ENCODE data around the gene ETS2.
A peak's percentile ranks its signal among the peaks of the same experiment; 100 is the strongest.

Gene ETS2

DNA sequence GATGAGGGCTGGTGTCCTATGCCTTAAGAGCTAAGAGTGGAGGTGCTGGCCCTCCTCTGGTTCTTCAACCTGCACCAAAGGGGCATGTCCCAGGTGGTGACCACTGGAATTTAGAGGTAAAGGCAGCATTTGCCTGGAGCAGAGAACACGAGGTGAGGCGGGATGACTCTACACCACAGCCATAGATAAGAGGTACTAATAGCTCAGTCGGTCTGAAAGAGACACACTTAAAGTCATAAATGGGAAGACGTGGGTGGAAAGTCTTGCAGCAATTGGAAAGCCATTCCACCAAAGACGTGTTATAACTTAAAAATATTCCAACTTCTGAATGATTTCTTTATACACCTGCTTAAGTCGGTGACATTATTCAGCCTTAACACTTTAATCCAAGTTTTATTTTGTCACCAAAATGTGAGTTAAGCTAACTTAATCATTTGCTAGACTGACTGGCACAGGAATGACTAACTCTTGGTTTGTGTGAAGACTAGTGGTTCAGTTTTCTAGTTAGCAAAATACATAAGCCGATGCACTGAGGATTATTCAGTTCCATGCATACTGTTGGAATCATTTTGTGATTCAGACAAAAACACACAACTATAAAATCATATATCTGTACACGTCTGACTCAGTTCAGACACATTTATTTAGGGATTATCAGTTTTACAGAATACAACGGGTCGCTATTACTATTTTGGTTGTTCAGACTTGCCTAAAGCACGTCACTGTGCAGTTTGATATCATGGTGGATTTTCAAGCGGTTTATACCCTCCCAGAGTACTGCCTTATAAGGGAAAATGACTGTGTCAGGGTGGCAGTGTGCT is 4.6 kb upstream of the ETS2 start:
- DNase-seq (ENCODE audit: low read depth, low spot score): no peak

DNA sequence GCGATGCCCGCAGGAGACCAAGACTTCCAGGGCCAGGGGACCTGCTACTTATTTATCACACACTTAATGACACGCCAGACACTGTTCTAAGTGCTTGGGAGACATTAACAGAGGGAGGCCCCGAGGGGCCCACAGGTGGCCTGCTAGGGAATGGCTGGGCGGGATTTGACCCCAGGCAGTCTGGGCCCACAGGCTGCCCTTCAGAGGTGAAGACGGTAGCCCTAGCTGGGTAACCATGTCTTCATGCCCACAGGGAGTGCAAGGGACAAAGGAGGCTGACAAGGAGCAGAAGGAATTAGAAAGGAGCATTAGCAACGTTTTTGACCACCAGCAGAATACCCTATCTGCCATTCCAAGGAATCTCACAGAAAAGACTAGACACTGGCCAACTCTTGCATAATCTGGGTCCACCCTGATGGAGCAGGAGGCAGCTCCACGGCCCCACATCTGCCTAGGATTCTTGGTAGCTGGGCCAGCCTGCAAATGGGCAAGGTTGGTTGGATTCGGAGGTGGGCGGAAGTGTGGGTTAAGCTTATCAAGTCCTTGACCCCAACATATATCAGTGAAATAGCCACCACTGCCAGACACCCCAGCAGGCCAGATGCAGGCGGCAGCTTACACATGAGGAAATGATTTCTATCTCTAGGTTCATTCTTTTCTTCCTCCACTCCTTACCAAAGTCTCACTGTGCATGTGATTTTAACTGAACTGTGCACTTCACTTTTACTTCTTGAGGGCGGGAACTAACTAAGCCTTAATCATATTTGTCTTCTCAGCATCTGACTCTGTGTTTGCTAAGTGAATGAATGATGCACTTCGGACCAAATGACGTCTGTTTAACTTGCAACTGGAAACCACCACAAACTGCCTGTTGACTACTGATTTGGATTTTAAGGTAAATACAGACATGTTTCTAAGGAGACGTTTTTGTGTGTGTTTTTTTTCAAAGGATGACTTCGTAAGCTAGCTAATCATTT is 3.4 kb upstream of the ETS2 start:
- peak; percentile 64 for DNase-seq (ENCODE audit: low read depth, low spot score)

DNA sequence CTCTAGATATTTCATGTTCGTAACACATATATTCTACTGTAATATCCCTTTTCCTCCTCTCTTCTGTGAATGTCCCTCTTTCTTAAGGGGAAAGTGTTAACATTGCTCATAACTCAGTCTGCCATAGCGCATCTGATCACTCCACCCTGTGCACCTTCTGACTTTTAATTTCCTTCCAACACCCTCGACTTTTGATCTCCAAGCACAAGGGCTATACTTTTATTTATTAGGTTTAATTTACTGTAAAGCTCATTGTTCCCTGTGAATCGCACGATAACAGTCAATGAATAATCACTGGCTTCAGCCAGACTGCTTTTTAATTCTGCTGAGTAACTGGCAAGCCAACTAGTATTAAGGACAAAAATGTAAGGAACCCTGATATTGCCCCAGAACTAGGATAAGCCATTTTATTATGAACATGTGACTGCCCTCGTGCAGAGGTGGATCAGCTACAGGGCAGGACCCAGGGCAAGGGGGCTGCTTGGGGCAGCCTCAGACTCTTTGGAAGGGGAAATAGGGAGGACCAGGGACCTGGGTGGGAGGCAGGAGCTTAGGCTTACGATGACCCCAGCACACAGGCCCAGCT is 2.6 kb upstream of the ETS2 start:
- DNase-seq (ENCODE audit: low read depth, low spot score): no peak

DNA sequence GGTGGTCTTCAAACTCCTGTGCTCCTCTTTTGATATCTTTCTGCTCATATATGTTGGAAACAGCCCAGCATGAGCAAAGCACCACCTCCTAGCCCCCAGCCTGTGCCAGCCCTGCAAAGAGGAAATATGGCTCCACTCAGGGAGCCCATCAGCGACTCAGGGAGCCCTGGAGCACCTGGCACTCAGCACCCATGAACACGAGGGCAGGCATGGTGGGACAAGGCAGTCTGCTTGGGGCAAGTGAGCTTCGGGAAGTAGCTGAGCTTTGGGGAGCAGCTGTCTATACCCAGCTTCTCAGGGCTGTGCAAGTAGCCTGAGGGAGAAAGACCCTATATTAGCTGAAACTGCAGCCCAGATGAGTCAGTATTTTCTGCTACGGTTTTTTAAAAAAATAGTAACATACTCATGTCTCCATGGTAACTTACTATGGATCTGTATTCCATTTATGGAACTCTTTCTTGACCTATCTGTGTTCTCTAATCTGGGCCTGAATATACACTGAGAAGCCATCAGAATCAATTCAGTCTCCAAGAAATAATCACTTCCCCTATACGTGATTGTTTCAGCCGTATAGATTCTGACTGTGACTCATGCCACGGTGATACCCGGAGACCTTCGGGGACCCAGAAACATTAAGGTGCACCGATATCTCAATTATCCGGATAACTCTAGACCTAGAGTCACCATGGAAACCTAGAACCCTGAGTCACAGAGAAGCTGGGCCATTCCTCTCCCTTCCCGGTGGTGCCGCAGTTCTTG is 1.5 kb upstream of the ETS2 start:
- DNase-seq (ENCODE audit: low read depth, low spot score): no peak

DNA sequence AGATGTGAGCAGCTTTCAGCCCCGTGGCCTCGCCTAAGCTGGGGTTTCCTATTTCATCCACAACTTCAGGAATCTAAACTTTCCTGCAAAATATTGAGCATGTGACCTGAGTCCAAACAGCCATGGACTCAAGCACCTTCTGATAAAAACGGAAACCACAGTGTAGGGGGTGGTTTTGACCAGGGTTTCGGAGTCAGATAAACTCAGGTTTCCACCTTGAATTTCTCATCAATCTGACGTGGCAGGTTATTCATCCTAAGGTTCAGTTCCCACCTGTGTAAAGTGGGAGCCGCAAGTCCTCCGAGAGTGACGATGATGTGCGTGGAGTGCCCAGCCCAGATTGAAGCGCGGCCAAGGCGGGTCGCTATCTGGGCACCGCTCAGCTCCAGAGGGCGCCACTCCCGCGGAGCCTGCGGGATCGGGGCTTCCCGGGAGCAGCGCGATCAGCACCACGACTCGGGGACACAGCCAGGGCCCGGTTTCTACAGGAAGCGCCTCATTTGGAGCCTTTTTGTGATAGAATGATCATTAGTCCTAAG is 871 bp upstream of the ETS2 start:
- DNase-seq (ENCODE audit: low read depth, low spot score): peak; percentile 20

DNA sequence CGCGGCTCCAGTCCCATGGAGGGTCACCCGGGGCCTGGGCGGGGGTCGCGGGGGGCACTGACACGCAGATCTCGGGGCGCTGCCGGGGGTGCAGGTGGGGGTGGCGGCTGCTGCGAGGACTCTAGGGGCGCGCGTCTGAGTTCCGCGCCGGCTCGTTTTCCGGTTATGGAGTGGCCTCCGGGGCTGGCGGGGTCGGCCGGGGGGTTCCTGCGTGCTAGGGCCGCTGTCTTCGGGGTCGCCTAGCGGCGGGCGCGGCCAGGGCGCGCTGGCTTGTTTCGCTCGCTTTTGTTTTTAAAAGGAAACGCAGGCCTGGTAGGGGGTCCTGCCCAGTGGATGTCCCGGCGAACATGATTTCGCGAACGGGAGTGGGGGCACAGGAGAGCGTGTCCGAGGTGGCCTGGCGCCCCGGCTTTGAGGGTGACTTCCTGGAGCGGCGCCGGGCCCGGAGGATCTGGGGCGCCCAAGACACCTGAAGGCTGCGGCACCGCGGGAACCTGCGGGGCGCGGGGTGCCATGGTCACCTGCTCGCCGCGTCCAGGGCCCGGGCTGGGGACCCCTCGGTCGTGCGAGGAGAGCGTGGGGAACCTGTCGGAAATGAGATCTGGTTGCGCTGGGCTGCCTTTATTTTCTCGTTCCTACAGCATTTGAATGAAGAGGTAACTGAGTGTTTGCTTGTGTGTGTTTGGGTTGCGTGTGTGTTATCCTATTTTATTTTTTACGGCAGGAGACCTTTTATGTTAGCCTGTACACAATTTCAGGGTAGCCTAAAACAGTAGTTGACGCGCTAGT is 618 bp downstream of the ETS2 start:
- peak; percentile 25 for DNase-seq (ENCODE audit: low read depth, low spot score)

DNA sequence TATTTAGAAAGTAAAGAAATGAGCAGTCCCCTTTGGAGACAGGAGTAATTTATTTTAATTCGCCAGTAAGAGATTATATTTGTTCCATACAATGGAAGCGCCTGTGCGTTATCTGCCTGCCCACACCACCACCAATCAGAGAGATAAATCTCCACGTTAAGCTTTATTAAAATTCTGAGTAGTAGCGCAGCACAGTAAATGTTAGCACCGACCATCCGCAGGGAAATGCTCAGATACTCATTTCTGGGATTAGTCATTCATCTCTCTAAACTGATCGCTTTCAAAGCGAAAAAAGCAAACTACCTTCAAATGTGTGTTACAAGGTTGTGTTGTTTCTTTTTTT is 1.2 kb downstream of the ETS2 start:
- DNase-seq (ENCODE audit: low read depth, low spot score): no peak

DNA sequence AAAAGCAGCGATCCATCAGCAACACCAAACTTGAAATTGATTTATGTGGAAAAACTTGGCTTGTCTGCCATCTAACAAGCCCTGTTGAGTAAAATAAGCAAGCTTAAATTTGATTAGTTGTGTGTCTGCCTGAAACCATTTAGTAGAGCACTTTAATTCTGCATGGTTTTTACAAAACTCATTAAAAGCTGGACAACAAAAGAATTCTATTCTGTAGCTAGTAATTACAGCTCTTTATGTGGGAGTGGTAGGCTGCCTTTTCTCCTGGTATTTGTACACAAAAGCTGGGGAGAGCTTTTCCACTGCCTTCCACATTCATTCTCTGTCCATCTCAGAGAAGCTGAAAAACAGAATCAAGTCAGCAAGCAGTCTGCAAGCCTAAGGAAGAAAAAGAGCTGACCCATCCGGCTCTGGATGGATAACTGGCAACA is 1.7 kb downstream of the ETS2 start:
- DNase-seq (ENCODE audit: low read depth, low spot score): peak; percentile 30

DNA sequence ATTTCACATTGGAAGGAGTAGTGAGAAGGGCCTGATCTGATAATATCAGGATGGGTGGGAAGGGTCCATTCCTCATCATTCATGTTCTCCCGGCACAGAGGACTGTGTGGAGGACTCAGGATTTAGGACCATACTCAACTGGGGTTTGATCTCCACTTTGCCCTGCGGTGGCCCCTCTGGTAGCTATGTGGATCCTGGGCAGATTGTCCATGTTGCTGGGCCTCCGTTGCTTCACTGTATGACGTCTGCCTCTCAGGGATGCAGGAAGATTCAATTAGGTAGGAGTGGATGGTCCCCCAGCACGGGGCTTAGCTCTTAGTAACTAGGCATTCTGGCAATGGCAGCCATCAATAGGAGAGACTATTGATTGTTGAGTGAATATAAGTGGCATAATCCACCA is 2.3 kb downstream of the ETS2 start:
- no peak for DNase-seq (ENCODE audit: low read depth, low spot score)

DNA sequence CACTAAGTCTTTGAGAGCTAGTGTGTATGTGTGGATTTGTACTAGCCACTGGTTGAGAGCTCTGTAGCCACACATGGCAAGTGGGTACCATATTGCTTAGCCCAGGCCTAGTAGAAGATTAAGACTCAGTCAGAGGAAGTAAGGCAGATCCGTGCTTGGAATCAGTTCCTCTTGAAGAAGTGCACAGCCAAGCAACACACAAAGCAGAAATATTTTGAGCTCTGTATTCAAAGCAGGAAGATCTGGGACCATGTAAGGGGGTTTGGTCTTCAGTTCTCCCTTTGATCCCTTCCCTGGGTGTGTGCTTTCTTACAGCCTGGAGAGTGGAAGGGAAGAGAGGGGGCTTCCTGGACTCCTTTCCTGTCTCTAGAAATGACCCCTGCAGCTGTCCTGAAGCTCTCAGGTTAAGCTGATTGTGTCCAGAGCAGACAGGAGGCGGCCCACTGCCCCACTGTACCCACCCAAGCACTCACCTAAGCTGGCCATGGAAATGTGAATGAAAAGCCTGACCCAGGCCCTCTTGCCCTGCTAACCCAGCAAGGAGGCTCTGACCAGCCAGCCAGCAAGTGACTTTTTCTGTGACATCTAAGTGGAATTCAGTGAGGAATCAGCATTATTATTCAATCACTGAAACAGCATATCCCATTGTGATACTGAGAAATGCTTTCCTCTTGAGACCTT is 3.6 kb downstream of the ETS2 start:
- no peak for DNase-seq (ENCODE audit: low read depth, low spot score)

DNA sequence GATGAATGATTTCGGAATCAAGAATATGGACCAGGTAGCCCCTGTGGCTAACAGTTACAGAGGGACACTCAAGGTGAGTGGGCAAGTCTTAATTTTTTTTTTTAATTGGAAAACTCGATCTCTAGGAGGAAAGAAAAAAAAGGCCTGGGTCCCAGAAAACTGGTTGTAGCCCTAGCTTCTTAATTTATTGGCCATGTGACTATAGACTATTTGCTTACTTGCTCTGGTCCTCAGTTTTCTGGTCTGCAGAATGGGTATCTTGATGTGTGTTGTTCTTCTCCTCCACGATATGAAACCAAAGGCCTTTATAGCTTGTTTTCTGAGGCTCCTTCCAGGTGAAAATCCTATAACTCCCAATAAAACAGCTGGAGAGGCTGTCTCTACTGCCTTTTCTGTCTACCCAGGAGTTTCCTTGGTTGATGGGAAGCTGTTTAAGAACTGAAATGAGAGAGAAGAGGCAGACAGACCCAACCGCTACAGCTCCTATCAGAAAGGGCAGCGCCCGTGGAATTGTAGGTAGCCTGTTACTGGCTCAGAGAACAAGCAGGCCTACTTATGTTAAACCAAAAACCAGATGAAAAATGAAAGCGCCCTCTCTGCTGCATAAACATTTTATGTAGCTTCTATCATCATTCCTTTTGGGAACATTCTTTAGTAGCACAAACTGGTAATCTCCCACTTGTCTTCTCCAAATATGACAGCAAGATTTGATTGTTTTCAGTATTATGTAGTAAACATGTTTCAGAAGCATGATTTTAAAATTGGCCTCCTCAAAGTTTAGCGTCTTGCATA is 4.5 kb downstream of the ETS2 start:
- no peak for DNase-seq (ENCODE audit: low read depth, low spot score)

DNA sequence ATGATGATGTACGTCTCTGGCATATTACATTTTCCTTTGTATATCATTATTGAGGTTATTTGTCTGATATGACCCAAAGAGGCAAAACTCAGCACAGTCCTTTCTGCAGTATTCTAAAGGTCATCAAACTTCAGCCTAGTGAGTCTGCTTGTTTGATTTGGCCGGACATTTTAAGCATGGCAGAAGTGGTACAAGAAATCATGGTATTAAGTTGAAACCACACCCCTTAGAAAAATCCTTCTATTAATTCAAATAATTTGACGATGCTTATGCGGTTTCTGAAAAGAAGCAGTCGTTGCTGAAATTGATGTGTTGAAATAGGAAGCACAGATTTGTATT is 5.1 kb downstream of the ETS2 start:
- DNase-seq (ENCODE audit: low read depth, low spot score): no peak

DNA sequence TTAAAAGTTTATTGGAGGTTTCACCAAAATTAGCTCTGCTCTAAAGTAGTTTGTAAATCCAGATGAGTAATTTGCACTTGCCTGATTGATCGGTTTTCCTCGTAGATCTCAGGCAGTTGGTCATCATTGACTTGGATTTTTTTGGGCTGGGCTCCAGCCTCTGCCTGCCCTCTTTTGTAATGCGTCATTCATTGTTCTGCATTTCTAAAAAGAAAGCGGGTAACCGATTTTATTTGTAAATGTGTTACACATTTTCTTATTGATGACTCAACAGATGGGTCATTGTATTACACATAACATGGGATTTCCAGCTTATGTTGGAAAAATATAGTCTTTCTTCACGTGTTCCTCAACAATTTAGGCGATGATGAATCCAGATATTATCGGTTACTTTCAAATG is 5.5 kb downstream of the ETS2 start:
- DNase-seq (ENCODE audit: low read depth, low spot score): no peak

DNA sequence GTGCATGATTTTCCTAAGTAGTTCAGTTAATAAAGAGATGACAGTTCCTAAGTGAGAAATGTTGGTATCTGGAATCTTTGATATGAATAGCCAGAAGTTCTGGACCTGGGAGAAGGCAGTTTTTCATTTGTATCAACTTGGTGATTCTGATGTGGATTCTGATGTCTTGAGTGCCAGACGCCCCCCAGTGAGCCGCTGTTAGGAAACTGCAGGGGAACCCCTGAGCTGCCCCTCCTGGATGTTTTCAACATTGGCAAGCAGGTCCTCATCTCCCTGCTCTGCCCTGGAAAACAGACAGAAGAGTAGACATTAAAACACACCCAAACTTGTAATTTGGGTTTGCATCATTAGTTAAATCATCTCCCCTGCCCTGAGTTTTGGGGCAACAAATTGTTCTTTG is 7.4 kb downstream of the ETS2 start:
- peak; percentile 56 for DNase-seq (ENCODE audit: low read depth, low spot score)

DNA sequence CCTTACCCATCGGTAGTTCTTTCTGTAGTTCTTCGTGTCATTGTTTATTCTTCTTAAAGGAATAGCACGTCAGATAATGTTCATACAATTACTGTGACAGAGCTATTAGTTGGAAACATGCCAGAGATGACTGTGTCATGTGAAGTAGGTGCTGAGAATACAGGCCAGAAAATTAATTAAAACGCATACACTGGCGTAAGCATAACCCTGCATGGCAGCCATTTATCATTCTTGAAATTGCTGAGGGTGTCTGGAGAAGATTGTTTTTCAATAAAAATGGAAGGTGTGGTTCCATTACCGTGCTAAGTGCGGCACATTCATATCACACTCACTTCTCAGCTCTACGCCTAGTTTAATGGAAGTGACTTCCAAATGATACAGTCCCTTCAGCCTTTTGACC is 7.8 kb downstream of the ETS2 start:
- DNase-seq (ENCODE audit: low read depth, low spot score): no peak

DNA sequence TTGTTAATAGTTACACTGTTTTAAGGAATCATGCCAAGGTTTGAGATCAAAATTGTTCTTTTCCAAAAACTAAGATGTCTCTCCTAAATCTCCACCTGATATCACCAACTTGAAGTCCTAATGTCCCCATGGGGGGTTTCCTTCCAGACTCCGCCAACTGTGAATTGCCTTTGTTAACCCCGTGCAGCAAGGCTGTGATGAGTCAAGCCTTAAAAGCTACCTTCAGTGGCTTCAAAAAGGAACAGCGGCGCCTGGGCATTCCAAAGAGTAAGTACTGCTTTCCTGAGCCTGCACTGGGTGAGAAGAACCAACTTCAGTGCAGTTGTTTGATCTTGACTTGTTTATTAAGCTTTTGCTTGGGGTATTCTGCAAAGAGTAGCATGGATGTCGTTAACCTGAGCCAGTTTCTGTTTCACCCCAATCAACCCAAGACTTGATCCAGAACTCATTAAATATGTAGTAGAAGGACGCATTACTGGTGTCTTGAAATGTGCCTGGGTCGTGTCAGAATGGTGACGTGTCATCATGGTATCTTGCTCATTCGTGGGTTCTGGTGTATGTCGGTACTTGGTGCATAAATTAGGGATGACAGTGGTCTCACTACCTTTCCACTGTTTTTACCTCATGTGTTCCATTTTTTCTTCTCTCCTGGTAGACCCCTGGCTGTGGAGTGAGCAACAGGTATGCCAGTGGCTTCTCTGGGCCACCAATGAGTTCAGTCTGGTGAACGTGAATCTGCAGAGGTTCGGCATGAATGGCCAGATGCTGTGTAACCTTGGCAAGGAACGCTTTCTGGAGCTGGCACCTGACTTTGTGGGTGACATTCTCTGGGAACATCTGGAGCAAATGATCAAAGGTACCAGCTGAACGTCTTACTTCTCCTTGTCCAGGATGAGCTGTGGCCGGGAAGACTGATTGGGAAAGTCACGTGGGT is 8.7 kb downstream of the ETS2 start:
- peak; percentile 81 for DNase-seq (ENCODE audit: low read depth, low spot score)

DNA sequence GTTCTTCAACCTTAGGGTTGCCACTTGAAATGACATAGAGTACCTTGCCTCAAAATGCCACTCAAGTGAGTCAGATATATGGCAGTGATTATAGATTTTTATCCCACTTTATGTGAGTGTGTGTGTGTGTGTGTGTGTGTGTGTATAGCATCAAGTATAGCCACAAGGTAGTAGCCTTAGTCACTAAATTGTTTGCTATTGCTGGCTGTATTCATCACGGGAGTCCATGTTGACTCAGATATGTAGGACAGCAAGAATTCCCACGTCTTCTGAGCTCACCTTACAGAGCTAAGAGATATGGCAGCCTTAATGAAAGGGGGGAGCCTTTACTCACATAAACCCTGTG is 9.3 kb downstream of the ETS2 start:
- DNase-seq (ENCODE audit: low read depth, low spot score): no peak

DNA sequence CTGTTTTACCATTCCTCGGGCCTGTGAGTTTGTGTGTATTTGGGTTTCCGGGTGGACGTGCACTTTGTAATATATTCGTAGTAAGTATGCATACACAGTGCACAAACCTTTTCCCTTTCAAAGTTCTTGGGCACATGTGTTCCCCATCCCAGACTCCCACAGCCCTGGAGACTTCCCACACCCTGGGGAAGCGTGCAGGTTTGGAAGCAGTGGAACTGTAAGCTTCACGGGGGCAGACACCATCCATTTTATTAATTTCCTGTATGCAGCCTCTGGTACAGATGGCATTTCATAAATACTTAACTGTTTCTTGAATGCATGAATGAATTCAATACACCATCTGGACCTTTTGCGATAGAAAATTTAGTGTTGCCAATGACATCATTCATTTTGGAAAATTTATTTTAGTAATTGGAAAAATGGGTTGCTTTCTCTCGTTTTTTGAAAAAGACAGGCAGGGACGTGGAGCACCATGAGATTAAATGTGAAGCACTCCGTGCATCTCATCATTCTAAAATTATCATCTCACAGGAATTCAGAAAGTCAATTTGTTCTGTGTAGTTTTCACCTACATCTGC is 10.8 kb downstream of the ETS2 start:
- DNase-seq (ENCODE audit: low read depth, low spot score): no peak
